Spinal cord (tissue), 10 donors: Measurements from ENCODE around the gene FAM76B. TPM values are rescaled to one million over a fixed set of nuclear protein-coding genes. Genes with fewer than 3 reads are reported as not detected.
A peak's percentile ranks its signal among the peaks of the same experiment; 100 is the strongest.

Experiments used
- DNase-seq, 6 donors: peaks; one replicate each; pipeline versions ENCODE4 v3.0.0 to v3.0.0-alpha.2; 2013 to 2015; ENCODE audit warnings: low spot score in 6 of 6, low read depth in 4 of 6
- H3K27ac ChIP-seq: one replicate; pipeline ENCODE4 v1.5.1; 2013; ENCODE audit warnings: low read depth, low read length, control low read depth
- H3K27me3 ChIP-seq: one replicate; pipeline ENCODE4 v1.6.1; 2013; ENCODE audit warnings: low read length; ENCODE audit not compliant: control insufficient read depth, insufficient read depth
- H3K36me3 ChIP-seq: one replicate; pipeline ENCODE4 v1.6.1; 2013; ENCODE audit warnings: low read length; ENCODE audit not compliant: control insufficient read depth, insufficient read depth
- H3K4me1 ChIP-seq: one replicate; pipeline ENCODE4 v1.6.1; 2013; ENCODE audit warnings: low read length; ENCODE audit not compliant: control insufficient read depth, insufficient read depth
- H3K4me3 ChIP-seq: one replicate; pipeline ENCODE4 v1.5.1; 2013; ENCODE audit warnings: low read depth, low read length, control low read depth
- H3K9me3 ChIP-seq: one replicate; pipeline ENCODE4 v1.6.1; 2013; ENCODE audit warnings: low read length; ENCODE audit not compliant: control insufficient read depth, insufficient read depth
- WGBS: methylation state at CpG from one replicate; pipeline ENCODE4 v1.1.5; 2013; ENCODE audit warnings: missing lambda C conversion rate; ENCODE audit not compliant: insufficient coverage; 5-methylcytosine and 5-hydroxymethylcytosine counted together
- polyA plus RNA-seq, 2 donors: library from polyadenylated mRNA; unstranded; fragments of 120-200 nt; gene quantifications; one replicate each; pipeline ENCODE4 v1.2.1, GENCODE V29; 2013; ENCODE audit not compliant: insufficient read length in 2 of 2
- total RNA-seq, 2 donors: library from RNA; depleted of rRNA in 1 of 2; stranded (reverse); fragments of 120-200 nt in 1 of 2; fragments of >200 nt in 1 of 2; gene quantifications; one replicate each; pipeline versions ENCODE4 v1.2.3 to v1.2.4, GENCODE V29; 2013 to 2014
- donor health status: healthy.

The FAM76B gene
- total and polyA plus RNA-seq, 4 donors: 31.6 to 52.4 (median 39.6) TPM

- Histone ChIP-seq H3K4me3 (no peak overlapping the region), H3K27ac (no peak overlapping the region), H3K36me3 (no peaks in the 10 kb centered on the region), H3K27me3 (no peaks in the 10 kb centered on the region), H3K4me1 (no peaks in the 10 kb centered on the region), H3K9me3 (no peaks in the 10 kb centered on the region)
- peak in 1 of 6 donors; percentile 86 for DNase-seq
- 80% methylated on average over 1 of the region's 1 CpG for WGBS
Measured at GRCh38 chr11:95739108-95739938, 50.3 kb downstream of the FAM76B start.

- no peak for DNase-seq
- no peaks in the 10 kb centered on the region for H3K9me3 ChIP-seq
- WGBS: 100% methylated on average over 1 of the region's 2 CpGs
Measured at GRCh38 chr11:95736809-95737208, 52.8 kb downstream of the FAM76B start.

GRCh38 chr11:95736355-95736754 lies 53.2 kb downstream of the FAM76B start:
- no peak overlapping the region for H3K27ac ChIP-seq
- H3K4me1 ChIP-seq: no peaks in the 10 kb centered on the region
- H3K9me3 ChIP-seq: no peaks in the 10 kb centered on the region
- DNase-seq: no peak
- H3K4me3 ChIP-seq: no peak overlapping the region
- H3K36me3 ChIP-seq: no peaks in the 10 kb centered on the region
- WGBS: 100% methylated on average over 3 of the region's 7 CpGs
- no peaks in the 10 kb centered on the region for H3K27me3 ChIP-seq

More at GRCh38 chr11:95736809-95737208, 52.8 kb downstream of the FAM76B start:
- Histone ChIP-seq H3K36me3 (no peaks in the 10 kb centered on the region), H3K27me3 (no peaks in the 10 kb centered on the region), H3K4me3 (no peak overlapping the region), H3K27ac (no peak overlapping the region), H3K4me1 (no peaks in the 10 kb centered on the region)

- no peaks in the 10 kb centered on the region for H3K9me3 ChIP-seq
- no peak overlapping the region for H3K4me3 ChIP-seq
Measured at GRCh38 chr11:95734009-95734572, 55.5 kb downstream of the FAM76B start.

GRCh38 chr11:95732930-95733602 lies 56.5 kb downstream of the FAM76B start:
- Histone ChIP-seq H3K36me3 (no peaks in the 10 kb centered on the region), H3K27ac (no peak overlapping the region), H3K9me3 (no peaks in the 10 kb centered on the region), H3K27me3 (no peaks in the 10 kb centered on the region), H3K4me3 (no peak overlapping the region), H3K4me1 (no peaks in the 10 kb centered on the region)
- no CpG with 5 or more reads among the region's 2 CpGs for WGBS
- DNase-seq: no peak

More at GRCh38 chr11:95734009-95734572, 55.5 kb downstream of the FAM76B start:
- no peaks in the 10 kb centered on the region for H3K36me3 ChIP-seq
- H3K27me3 ChIP-seq: no peaks in the 10 kb centered on the region
- H3K27ac ChIP-seq: no peak overlapping the region
- 36% methylated on average over 4 of the region's 4 CpGs for WGBS
- no peak for DNase-seq
- no peaks in the 10 kb centered on the region for H3K4me1 ChIP-seq

GRCh38 chr11:95729462-95729861 lies 60.1 kb downstream of the FAM76B start:
- Histone ChIP-seq H3K4me1 (no peaks in the 10 kb centered on the region), H3K36me3 (no peaks in the 10 kb centered on the region), H3K4me3 (no peak overlapping the region), H3K9me3 (no peaks in the 10 kb centered on the region), H3K27me3 (no peaks in the 10 kb centered on the region), H3K27ac (no peak overlapping the region)
- WGBS: no CpG with 5 or more reads among the region's 6 CpGs
- DNase-seq: no peak

- Histone ChIP-seq H3K27me3 (no peaks in the 10 kb centered on the region), H3K4me1 (no peaks in the 10 kb centered on the region), H3K4me3 (no peak overlapping the region), H3K36me3 (no peaks in the 10 kb centered on the region), H3K27ac (no peak overlapping the region), H3K9me3 (no peaks in the 10 kb centered on the region)
- no CpG with 5 or more reads among the region's 2 CpGs for WGBS
- no peak for DNase-seq
Measured at GRCh38 chr11:95728790-95729189, 60.8 kb downstream of the FAM76B start.

- H3K4me3 ChIP-seq: no peak overlapping the region
- no peaks in the 10 kb centered on the region for H3K4me1 ChIP-seq
- H3K36me3 ChIP-seq: no peaks in the 10 kb centered on the region
- DNase-seq: no peak
- H3K27ac ChIP-seq: no peak overlapping the region
- no peaks in the 10 kb centered on the region for H3K27me3 ChIP-seq
- H3K9me3 ChIP-seq: no peaks in the 10 kb centered on the region
Measured at GRCh38 chr11:95728094-95728493, 61.5 kb downstream of the FAM76B start.

GRCh38 chr11:95727620-95728019 lies 62.0 kb downstream of the FAM76B start:
- Histone ChIP-seq H3K27me3 (no peaks in the 10 kb centered on the region), H3K4me1 (no peaks in the 10 kb centered on the region), H3K9me3 (no peaks in the 10 kb centered on the region), H3K36me3 (no peaks in the 10 kb centered on the region), H3K27ac (no peak overlapping the region), H3K4me3 (no peak overlapping the region)
- DNase-seq: peak in 2 of 6 donors; percentile 41 to 76
- 92% methylated on average over 5 of the region's 6 CpGs for WGBS
